H9 (cell line): ENCODE data around the gene MYO1D. TPM values are rescaled to one million over a fixed set of nuclear protein-coding genes. Genes with fewer than 3 reads are reported as not detected.

Source experiments
- DNase-seq: peaks from one replicate; pipeline ENCODE4 v3.0.0-alpha.2; 2017
- H2AFZ ChIP-seq: one replicate; pipeline ENCODE4 v1.6.1; 2013; ENCODE audit warnings: mild to moderate bottlenecking, low read length, control low read depth, moderate library complexity
- H2AK5ac ChIP-seq: 2 replicates; pipeline ENCODE4 v1.6.1; 2013; ENCODE audit warnings: low read length, control low read depth, mixed read lengths; ENCODE audit not compliant: insufficient read length
- H2BK120ac ChIP-seq: one replicate; pipeline ENCODE4 v1.6.1; 2013; ENCODE audit warnings: low read depth, mild to moderate bottlenecking, low read length, control low read depth, inconsistent platforms; ENCODE audit not compliant: poor library complexity, severe bottlenecking
- H2BK12ac ChIP-seq: 2 replicates; pipeline ENCODE4 v1.6.1; 2013; ENCODE audit warnings: low read length, control low read depth, mixed read lengths, low read depth; ENCODE audit not compliant: insufficient read length
- H2BK15ac ChIP-seq: 2 replicates; pipeline ENCODE4 v1.6.1; 2013; ENCODE audit warnings: low read depth, low read length, control low read depth
- H2BK20ac ChIP-seq: one replicate; pipeline ENCODE4 v1.6.1; 2013; ENCODE audit warnings: low read depth, mild to moderate bottlenecking, low read length, control low read depth, inconsistent platforms; ENCODE audit not compliant: poor library complexity, severe bottlenecking
- H2BK5ac ChIP-seq: 2 replicates; pipeline ENCODE4 v1.6.1; 2013; ENCODE audit warnings: low read length, control low read depth, mixed read lengths; ENCODE audit not compliant: insufficient read length
- H3K14ac ChIP-seq: 2 replicates; pipeline ENCODE4 v1.6.1; 2013; ENCODE audit warnings: low read length, control low read depth; ENCODE audit not compliant: insufficient read depth
- H3K18ac ChIP-seq: 2 replicates; pipeline ENCODE4 v1.6.1; 2013; ENCODE audit warnings: low read depth, mild to moderate bottlenecking, mixed read lengths, low read length, control low read depth; ENCODE audit not compliant: insufficient read length
- H3K23ac ChIP-seq: 2 replicates; pipeline ENCODE4 v1.6.1; 2013; ENCODE audit warnings: low read length, control low read depth, mixed read lengths, low read depth; ENCODE audit not compliant: insufficient read length
- H3K23me2 ChIP-seq: 2 replicates; pipeline ENCODE4 v1.6.1; 2013; ENCODE audit warnings: low read depth, mild to moderate bottlenecking, mixed read lengths, low read length, control low read depth; ENCODE audit not compliant: insufficient read length, poor library complexity, severe bottlenecking
- H3K27ac ChIP-seq: 2 replicates; pipeline ENCODE4 v1.5.1; 2013; ENCODE audit warnings: low read length, control low read depth, mixed read lengths, low read depth; ENCODE audit not compliant: insufficient read length
- H3K27me3 ChIP-seq: 2 replicates; pipeline ENCODE4 v1.6.1; 2013; ENCODE audit warnings: low read length, control low read depth, inconsistent platforms; ENCODE audit not compliant: insufficient read depth
- H3K4ac ChIP-seq: 2 replicates; pipeline ENCODE4 v1.6.1; 2013; ENCODE audit warnings: low read depth, mild to moderate bottlenecking, control low read depth, inconsistent platforms, low read length, moderate library complexity
- H3K4me1 ChIP-seq: 2 replicates; pipeline ENCODE4 v1.6.1; 2013; ENCODE audit warnings: low read length, control low read depth, inconsistent platforms; ENCODE audit not compliant: insufficient read depth
- H3K4me2 ChIP-seq: 2 replicates; pipeline ENCODE4 v1.6.1; 2013; ENCODE audit warnings: low read length, control low read depth, mixed read lengths; ENCODE audit not compliant: insufficient read length, insufficient read depth
- H3K56ac ChIP-seq: 2 replicates; pipeline ENCODE4 v1.6.1; 2013; ENCODE audit warnings: low read depth, mild to moderate bottlenecking, mixed read lengths, low read length, control low read depth; ENCODE audit not compliant: insufficient read length
- H3K79me1 ChIP-seq: 2 replicates; pipeline ENCODE4 v1.6.1; 2013; ENCODE audit warnings: low read depth, mild to moderate bottlenecking, moderate library complexity, low read length, control low read depth, inconsistent platforms; ENCODE audit not compliant: insufficient read depth, poor library complexity, severe bottlenecking
- H3K79me2 ChIP-seq: 2 replicates; pipeline ENCODE4 v1.6.1; 2013; ENCODE audit warnings: low read length, control low read depth, inconsistent platforms; ENCODE audit not compliant: insufficient read depth
- H3K9ac ChIP-seq: 2 replicates; pipeline ENCODE4 v1.6.1; 2013; ENCODE audit warnings: low read length, control low read depth, mixed read lengths; ENCODE audit not compliant: insufficient read length; ENCODE audit errors: extremely low read depth
- H3K9me3 ChIP-seq: one replicate; pipeline ENCODE4 v1.6.1; 2013; ENCODE audit warnings: low read depth, low read length, inconsistent platforms; ENCODE audit not compliant: control insufficient read depth
- H3T11ph ChIP-seq: one replicate; pipeline ENCODE4 v1.6.1; 2013; ENCODE audit warnings: mild to moderate bottlenecking, low read length, control low read depth, inconsistent platforms
- H4K20me1 ChIP-seq: one replicate; pipeline ENCODE4 v1.6.1; 2013; ENCODE audit not compliant: control insufficient read depth, insufficient read length, insufficient read depth
- H4K5ac ChIP-seq: 2 replicates; pipeline ENCODE4 v1.6.1; 2013; ENCODE audit warnings: low read depth, mild to moderate bottlenecking, mixed read lengths, low read length, control low read depth; ENCODE audit not compliant: insufficient read length
- H4K8ac ChIP-seq: replicated peaks from 2 replicates; pipeline ENCODE4 v1.6.1; 2013; ENCODE audit warnings: low read length, control low read depth, mixed read lengths, low read depth; ENCODE audit not compliant: insufficient read length
- H4K91ac ChIP-seq: 2 replicates; pipeline ENCODE4 v1.6.1; 2013; ENCODE audit warnings: low read depth, mild to moderate bottlenecking, moderate library complexity, mixed read lengths, low read length, control low read depth; ENCODE audit not compliant: insufficient read length
- H3K27ac Mint-ChIP-seq, 3 experiments: 2 replicates in 2 of 3; 3 replicates in 1 of 3; pipeline ENCODE4 v1.8.0; 2020 to 2021; ENCODE audit warnings: mixed read lengths in 3 of 3, mild to moderate bottlenecking in 1 of 3, moderate library complexity in 1 of 3
- H3K27me3 Mint-ChIP-seq: 2 replicates; pipeline ENCODE4 v1.8.0; 2021; ENCODE audit warnings: low read depth, mild to moderate bottlenecking, moderate library complexity, mixed read lengths
- H3K36me3 Mint-ChIP-seq, 3 experiments: 2 replicates in 2 of 3; 3 replicates in 1 of 3; pipeline ENCODE4 v1.8.0; 2020 to 2021; ENCODE audit warnings: low read depth in 3 of 3, mixed read lengths in 3 of 3; ENCODE audit not compliant: insufficient read depth in 1 of 3
- H3K4me1 Mint-ChIP-seq, 2 experiments: 2 replicates each; pipeline ENCODE4 v1.8.0; 2020; ENCODE audit warnings: mixed read lengths in 2 of 2
- H3K4me3 Mint-ChIP-seq, 2 experiments: 2 replicates in 1 of 2; 3 replicates in 1 of 2; pipeline ENCODE4 v1.8.0; 2020 to 2021; ENCODE audit warnings: mild to moderate bottlenecking in 2 of 2, mixed read lengths in 2 of 2, moderate library complexity in 1 of 2
- H3K9me3 Mint-ChIP-seq, 2 experiments: 2 replicates in 1 of 2; 3 replicates in 1 of 2; pipeline ENCODE4 v1.8.0; 2020; ENCODE audit warnings: mild to moderate bottlenecking in 2 of 2, mixed read lengths in 2 of 2, moderate library complexity in 1 of 2
- CTCF ChIP-seq: fragments of 200-600 bp; sonication (generic); conservative IDR thresholded peaks from 3 replicates; pipeline ENCODE4 v1.8.0; 2021; ENCODE audit warnings: antibody characterized with exemption, mild to moderate bottlenecking
- WGBS: extraction: QIAGEN DNeasy Blood & Tissue Kit; methylation state at CpG from one replicate; pipeline ENCODE4 v1.1.7; 2013; ENCODE audit warnings: missing lambda C conversion rate, low lambda C conversion rate, mixed read lengths; ENCODE audit not compliant: insufficient read length; ENCODE audit errors: extremely low coverage; 5-methylcytosine and 5-hydroxymethylcytosine counted together
- total RNA-seq: library from RNA; stranded (reverse); gene quantifications from 2 replicates; pipeline ENCODE4 v1.2.1, GENCODE V29; 2021

Gene MYO1D
- total RNA-seq, 1 experiment from 2014 or later: 19.0 TPM

GRCh38 chr17:32755045-32755805 is 121.7 kb downstream of the MYO1D start:
- no peak overlapping the region for H3K18ac ChIP-seq
- no CpG with 5 or more reads among the region's 7 CpGs for WGBS
- Mint-ChIP-seq H3K36me3 (peaks cover 0 to 5% (median 4%) of the 10 kb centered on the region in 3 experiments; a peak in 5 of 7 replicates), H3K27ac (peak overlapping the region in 1 of 3 experiments; percentile 4; a peak in 1 of 7 replicates), H3K9me3 (no peaks in the 10 kb centered on the region; a peak in 1 of 5 replicates), H3K4me1 (peaks cover 5 to 7% of the 10 kb centered on the region in 2 experiments), H3K27me3 (no peaks in the 10 kb centered on the region), H3K4me3 (no peak overlapping the region)
- no peaks in the 10 kb centered on the region for H3K4me1 ChIP-seq
- H2BK20ac ChIP-seq: no peak overlapping the region
- H3K4me2 ChIP-seq: no peak overlapping the region
- H3K14ac ChIP-seq: no peak overlapping the region
- no peaks in the 10 kb centered on the region for H4K20me1 ChIP-seq
- no peak overlapping the region for H3K56ac ChIP-seq
- no peak overlapping the region for H3K4ac ChIP-seq
- H3K79me1 ChIP-seq: no peaks in the 10 kb centered on the region
- H3K27ac ChIP-seq: no peak overlapping the region
- no peak overlapping the region for H2BK120ac ChIP-seq
- H2BK5ac ChIP-seq: no peak overlapping the region
- H3K9ac ChIP-seq: no peak overlapping the region
- no peak overlapping the region for H2AK5ac ChIP-seq
- no peak overlapping the region for H4K8ac ChIP-seq
- no peak overlapping the region for H4K91ac ChIP-seq
- no peak overlapping the region for H3T11ph ChIP-seq
- no peak overlapping the region for H3K23ac ChIP-seq
- no peaks in the 10 kb centered on the region for H3K9me3 ChIP-seq
- H4K5ac ChIP-seq: no peak overlapping the region
- H3K23me2 ChIP-seq: no peaks in the 10 kb centered on the region
- no peak overlapping the region for H2AFZ ChIP-seq
- H3K79me2 ChIP-seq: no peaks in the 10 kb centered on the region
- H2BK15ac ChIP-seq: no peak overlapping the region
- no peak overlapping the region for H2BK12ac ChIP-seq
- no peaks in the 10 kb centered on the region for H3K27me3 ChIP-seq
- DNase-seq: no peak
- TF ChIP-seq CTCF: peak; percentile 52
